Measurements from ENCODE around the gene FAM227A. TPM values are rescaled to one million over a fixed set of nuclear protein-coding genes. Genes with fewer than 3 reads are reported as not detected.

Gene FAM227A
- total and polyA plus RNA-seq, 2 of the 13 experiments (the other 11 are each of a cell fraction or from before 2014, with no cell fraction given), result 1.0 to 1.5 TPM

GRCh38 chr22:38674888-38675287 lies 18.7 kb upstream of the FAM227A start:
- ATAC-seq, result no peak
- POLR2A ChIA-PET, result interaction anchor here (0.6 kb wide), 1 partner anchor 614 kb away, joined by 3 read pairs; no protein-coding TSS in a partner anchor
- no peak overlapping the region for H3K9ac ChIP-seq (ENCODE audit: insufficient read depth, low read depth, low read length)
- peaks cover 6 to 8% of the 10 kb centered on the region in 2 experiments; a peak in 3 of 5 replicates for H3K36me3 ChIP-seq (replicated peaks in 1 of 2; ENCODE audit: control insufficient read depth in 1 of 2, insufficient read depth in 2 of 2, low read length in 2 of 2)
- no peak for FAIRE-seq
- no peak overlapping the region for H3K4me3 ChIP-seq (replicated peaks in 1 of 3; ENCODE audit: insufficient read depth in 1 of 3, low read depth in 2 of 3, low read length in 3 of 3)
- no peaks in the 10 kb centered on the region for H3K9me3 ChIP-seq (ENCODE audit: low read length)
- no peaks in the 10 kb centered on the region for H3K27me3 ChIP-seq (ENCODE audit: control insufficient read depth in 1 of 2, insufficient read depth in 2 of 2, low read length in 2 of 2)
- TF ChIP-seq ZNF639 (CRISPR knock-in tag; conservative IDR thresholded peaks at IDR 0.05), result no peak
- WGBS (ENCODE audit: low lambda C conversion rate), result 97% methylated on average over 4 of the region's 5 CpGs
- H3K79me2 ChIP-seq (ENCODE audit: insufficient read depth, low read length), result no peaks in the 10 kb centered on the region
- intact Hi-C loops (cut with micrococcal nuclease; ENCODE audit: unreplicated experiment) (no loop called here), in situ Hi-C loops (cut with HindIII; ENCODE audit: extremely low pct_ligation_motif_present, low pct_unique_long_range_greater_than_20kb) (no loop called here)
- no TSS peak for BruUV-seq (replicated peaks)
- H3K4me1 ChIP-seq (ENCODE audit: insufficient read depth, low read length), result peaks cover 10% of the 10 kb centered on the region; the same call in 1 of the 2 replicates
- no peak overlapping the region for H3K27ac ChIP-seq (ENCODE audit: extremely low read length, insufficient read depth, low read length)
- no peak overlapping the region for H2AFZ ChIP-seq (ENCODE audit: low read length)
- no peak for DNase-seq (ENCODE audit: low spot score)
- CTCF ChIA-PET (ENCODE audit: low intra/inter-chr PET ratio, low total read pairs), result no interaction called here
- H3K4me2 ChIP-seq (ENCODE audit: low read depth, low read length), result no peak overlapping the region
- no peaks in the 10 kb centered on the region for H4K20me1 ChIP-seq (ENCODE audit: insufficient read depth, low read length)

- in situ Hi-C loops (cut with HindIII; ENCODE audit: extremely low pct_ligation_motif_present, low pct_unique_long_range_greater_than_20kb), result no loop called here
- ChIA-PET POLR2A (interaction anchor here (1.2 kb wide), 1 partner anchor 25 kb away, joined by 5 read pairs; the partner anchor contains the start of gene TOMM22), CTCF (ENCODE audit: low intra/inter-chr PET ratio, low total read pairs) (no interaction called here)
- no peaks in the 10 kb centered on the region; a peak in 1 of 5 replicates for H3K27me3 ChIP-seq (ENCODE audit: control insufficient read depth in 1 of 2, insufficient read depth in 2 of 2, low read length in 2 of 2)
- DNase-seq (ENCODE audit: low spot score) (peak; percentile 13), FAIRE-seq (no peak), ATAC-seq (peak; percentile 71)
- no peaks in the 10 kb centered on the region for H3K36me3 ChIP-seq (replicated peaks in 1 of 2; ENCODE audit: control insufficient read depth in 1 of 2, insufficient read depth in 2 of 2, low read length in 2 of 2)
- H3K4me1 ChIP-seq (ENCODE audit: insufficient read depth, low read length), result peaks cover 5% of the 10 kb centered on the region; the same call in 1 of the 2 replicates
- no peaks in the 10 kb centered on the region for H4K20me1 ChIP-seq (ENCODE audit: insufficient read depth, low read length)
- H3K9ac ChIP-seq (ENCODE audit: insufficient read depth, low read depth, low read length), result peak overlapping the region; percentile 89
- no peaks in the 10 kb centered on the region for H3K9me3 ChIP-seq (ENCODE audit: low read length)
- H3K4me2 ChIP-seq (ENCODE audit: low read depth, low read length), result peak overlapping the region; percentile 90
- intact Hi-C loops (cut with micrococcal nuclease; ENCODE audit: unreplicated experiment), result no loop called here
- WGBS (ENCODE audit: low lambda C conversion rate), result 2% methylated on average over 11 of the region's 16 CpGs
- H3K27ac ChIP-seq (ENCODE audit: extremely low read length, insufficient read depth, low read length), result peak overlapping the region; percentile 90
- H3K79me2 ChIP-seq (ENCODE audit: insufficient read depth, low read length), result peaks cover 10% of the 10 kb centered on the region
- peak overlapping the region; percentile 65 for H2AFZ ChIP-seq (ENCODE audit: low read length)
- peak overlapping the region; percentile 80 to 92 (median 87) for H3K4me3 ChIP-seq (replicated peaks in 1 of 3; ENCODE audit: insufficient read depth in 1 of 3, low read depth in 2 of 3, low read length in 3 of 3)
- BruUV-seq (replicated peaks), result no TSS peak
- no peak for TF ChIP-seq ZFY (CRISPR knock-in tag; IDR thresholded peaks at IDR 0.05)
- TF ChIP-seq MEIS2 (CRISPR knock-in tag; IDR thresholded peaks at IDR 0.05), result no peak
- peak; percentile 58 for TF ChIP-seq SAP130 (CRISPR knock-in tag; IDR thresholded peaks at IDR 0.05; ENCODE audit: low read depth)
- TF ChIP-seq SP4 (CRISPR knock-in tag; IDR thresholded peaks at IDR 0.05), result no peak
- TF ChIP-seq FOSL2 (CRISPR knock-in tag; IDR thresholded peaks at IDR 0.05), result no peak
- TF ChIP-seq SATB2 (CRISPR knock-in tag; IDR thresholded peaks at IDR 0.05), result 0 out of 2 replicates have a peak, but pooled peaks have one; percentile 15
- no peak for TF ChIP-seq AGO2 (optimal IDR thresholded peaks at IDR 0.05; ENCODE audit: low read depth, low read length)
- no peak for TF ChIP-seq ARNTL (CRISPR knock-in tag; IDR thresholded peaks at IDR 0.05)
- TF ChIP-seq HMGXB3 (CRISPR knock-in tag; IDR thresholded peaks at IDR 0.05; ENCODE audit: borderline replicate concordance), result peak; percentile 65; the same call in 1 of the 2 replicates
These were observed 1.1 kb upstream of the FAM227A start for GRCh38 chr22:38657045-38657909.

Measured in HepG2 (cell line).